LHCN-M2 (cell line): ENCODE measurements around the gene BAHD1. TPM values are rescaled to one million over a fixed set of nuclear protein-coding genes. Genes with fewer than 3 reads are reported as not detected.
A peak's percentile ranks its signal among the peaks of the same experiment; 100 is the strongest.

Experiments
- DNase-seq: peaks from one replicate; pipeline ENCODE4 v3.0.0-alpha.2; 2012; ENCODE audit warnings: low read depth
- polyA plus RNA-seq: library from polyadenylated mRNA; unstranded; fragments of >200 nt; gene quantifications from one replicate; pipeline ENCODE4 v1.2.1, GENCODE V29; 2012; ENCODE audit warnings: missing spikeins
- total RNA-seq: library from RNA; depleted of rRNA; stranded (reverse); fragments of >200 nt; gene quantifications from 2 replicates; pipeline ENCODE4 v1.2.3, GENCODE V29; 2014; rRNA removed

BAHD1 gene
- total RNA-seq, result 8.3 TPM in 2 replicates
- 9.4 TPM for polyA plus RNA-seq

DNA sequence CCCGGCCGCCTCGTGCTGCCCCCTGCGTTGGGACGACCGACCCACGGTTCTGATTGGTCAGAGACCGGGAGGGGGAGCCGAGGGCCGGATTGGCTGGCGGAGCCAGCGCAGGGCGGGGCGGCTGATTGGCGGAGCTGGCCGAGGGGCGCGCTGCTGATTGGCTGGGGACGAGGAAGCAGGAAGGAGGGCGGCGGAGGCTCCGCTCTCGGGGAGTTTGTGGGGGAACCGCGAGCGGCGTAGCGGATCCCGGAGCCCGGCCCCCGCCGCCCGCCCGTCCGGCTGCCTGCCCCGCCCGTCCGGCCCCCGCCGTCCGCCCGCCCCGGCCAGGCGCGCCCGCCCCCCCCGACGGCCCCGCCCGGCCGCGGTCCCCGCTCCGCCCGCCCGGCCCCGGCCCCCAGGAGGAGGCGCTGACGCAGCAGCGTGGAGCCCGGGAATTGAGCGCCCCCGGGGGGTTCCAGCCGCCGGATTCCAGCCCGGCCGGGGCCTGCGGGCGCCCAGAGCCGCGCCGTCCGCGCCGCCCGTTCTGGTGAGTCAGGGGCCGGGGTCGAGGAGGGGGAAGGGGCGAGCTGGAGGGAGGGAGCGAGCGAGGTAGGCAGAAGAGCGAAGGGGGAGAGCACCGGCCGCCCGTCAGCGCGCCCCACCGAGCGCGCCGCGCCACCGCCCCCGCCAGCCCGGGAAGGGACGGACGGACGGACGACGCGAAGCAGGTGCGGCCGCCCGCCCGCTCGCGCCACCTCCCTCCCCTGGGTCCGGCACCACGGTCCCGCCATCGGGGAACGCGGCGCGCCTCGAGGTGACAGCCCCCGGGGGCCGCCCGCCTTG is at the start of gene BAHD1:
Gene BAHD1 (plus strand): TSS at position 211 of the 822 bp plus-strand sequence. CDS start 17,512 bp downstream, outside the sequence.
- peak; percentile 90 for DNase-seq

GRCh38 chr15:40392986-40393948 is 47.5 kb upstream of the BAHD1 start:
- DNase-seq, result no peak

DNA sequence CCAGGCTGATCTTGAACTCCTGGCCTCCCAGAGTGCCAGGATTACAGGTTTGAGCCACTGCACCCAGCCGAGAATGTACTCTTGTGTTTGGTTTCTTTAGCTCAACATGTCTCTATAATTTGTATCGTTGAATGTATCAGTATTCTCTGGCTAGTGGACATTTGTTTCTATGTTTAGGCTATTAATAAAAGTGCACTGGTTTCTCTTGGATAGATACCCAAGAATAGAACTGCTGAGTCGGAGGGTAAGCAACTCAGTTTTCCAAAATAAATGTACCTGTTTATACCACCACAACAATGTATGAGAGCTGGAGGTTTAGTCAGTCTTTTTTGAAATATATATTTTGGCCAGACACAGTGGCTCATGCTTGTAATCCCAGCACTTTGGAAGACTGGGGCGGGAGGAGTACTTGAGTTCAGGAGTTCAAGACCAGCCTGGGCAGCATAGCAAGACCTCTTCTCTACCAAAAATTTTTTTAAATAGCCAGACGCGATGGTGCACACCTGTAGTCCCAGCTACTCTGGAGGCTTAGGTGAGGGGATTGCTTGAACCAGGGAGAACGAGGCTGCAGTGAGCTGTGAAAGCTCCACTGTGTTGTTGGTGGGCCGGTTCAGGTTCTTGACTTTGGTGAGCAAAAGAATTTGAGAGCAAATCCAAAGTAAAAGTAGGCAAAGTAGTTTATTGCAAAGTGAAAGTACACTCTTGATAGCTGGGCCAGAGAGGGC is 42.9 kb upstream of the BAHD1 start:
- no peak for DNase-seq

DNA sequence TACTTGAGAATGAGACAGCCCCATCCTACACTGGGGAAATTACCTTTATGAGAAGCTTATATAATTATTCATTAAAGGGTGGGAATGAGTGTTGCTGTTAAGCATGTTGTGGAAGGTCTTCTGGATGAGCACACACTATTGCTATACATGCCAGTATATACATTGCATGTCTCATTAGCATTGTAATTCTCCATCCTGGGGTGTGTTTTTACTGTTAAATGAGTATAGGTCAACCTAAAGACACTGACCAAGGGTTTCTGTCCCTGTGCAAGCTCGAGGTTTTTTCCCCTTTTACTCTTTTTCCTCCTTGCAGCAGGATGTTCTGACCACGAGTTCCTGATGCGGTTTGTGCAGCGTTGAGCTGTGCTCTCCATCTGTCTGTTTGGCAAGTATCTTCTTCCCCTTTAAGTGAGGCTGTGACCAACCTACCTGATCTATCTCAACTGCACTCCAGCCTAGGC is 42.3 kb upstream of the BAHD1 start:
- no peak for DNase-seq

DNA sequence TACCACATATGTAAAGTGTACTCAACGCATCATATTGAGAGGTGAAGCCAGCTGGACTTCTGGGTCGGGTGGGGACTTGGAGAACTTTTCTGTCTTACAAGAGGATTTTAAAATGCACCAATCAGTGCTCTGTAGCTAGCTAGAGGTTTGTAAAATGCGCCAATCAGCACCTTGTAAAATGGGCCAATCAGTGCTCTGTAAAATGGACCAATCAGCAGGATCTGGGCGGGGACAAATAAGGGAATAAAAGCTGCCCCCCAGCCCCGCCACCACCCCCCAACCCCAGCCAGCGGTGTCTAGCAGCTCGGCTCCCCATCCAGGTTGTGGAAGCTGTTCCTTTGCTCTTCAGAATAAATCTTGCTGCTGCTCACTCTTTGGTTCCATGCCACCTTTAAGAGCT is 41.4 kb upstream of the BAHD1 start:
- no peak for DNase-seq

DNA sequence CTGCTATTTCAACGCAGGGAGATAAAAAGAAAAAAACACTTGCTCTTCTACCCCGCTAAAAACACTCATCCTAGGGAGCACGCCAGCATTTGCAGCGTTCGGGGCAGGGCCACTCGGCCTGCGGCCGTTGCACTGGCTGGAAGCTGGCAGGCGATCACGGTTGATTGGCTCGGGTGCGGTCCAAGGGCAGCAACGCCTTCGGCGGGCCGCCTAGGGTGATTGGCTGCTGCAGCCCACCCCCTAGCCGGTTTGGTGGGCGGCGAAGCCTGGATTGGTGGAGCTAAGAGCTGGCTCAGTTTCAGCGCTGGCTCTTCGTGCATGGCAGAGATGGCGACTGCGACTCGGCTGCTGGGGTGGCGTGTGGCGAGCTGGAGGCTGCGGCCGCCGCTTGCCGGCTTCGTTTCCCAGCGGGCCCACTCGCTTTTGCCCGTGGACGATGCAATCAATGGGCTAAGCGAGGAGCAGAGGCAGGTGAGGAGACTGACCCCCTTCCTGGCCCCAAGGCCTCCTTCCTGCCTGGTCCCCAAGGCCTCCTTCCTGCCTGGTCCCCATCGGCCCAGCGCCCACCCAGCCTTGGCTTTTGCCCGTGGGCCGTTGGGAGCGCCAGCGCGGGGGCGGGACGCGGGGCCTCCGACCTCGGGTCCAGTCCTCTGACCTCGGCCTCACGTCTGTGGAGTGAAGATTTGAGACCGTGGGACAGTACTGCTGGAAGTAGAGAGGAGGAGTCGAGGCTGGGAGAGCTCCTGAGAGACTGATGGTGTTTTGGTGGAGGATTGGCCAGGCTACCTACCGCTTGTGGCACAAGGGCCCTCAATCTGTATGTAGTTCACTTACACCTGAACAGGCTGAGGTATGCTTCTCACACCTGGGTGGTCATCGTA is 35.0 kb upstream of the BAHD1 start, which contains the start of gene IVD:
Gene IVD (plus strand): TSS at position 295 of the 881 bp plus-strand sequence. CDS start 33 bp downstream, at position 328.
- peak; percentile 91 for DNase-seq

GRCh38 chr15:40407330-40407990 is 33.3 kb upstream of the BAHD1 start:
- no peak for DNase-seq

GRCh38 chr15:40409366-40409765 is 31.4 kb upstream of the BAHD1 start:
- DNase-seq, result no peak

GRCh38 chr15:40410476-40410875 is 30.3 kb upstream of the BAHD1 start:
- DNase-seq, result no peak

- DNase-seq, result no peak
Measured at GRCh38 chr15:40412095-40412759, 28.5 kb upstream of the BAHD1 start.

GRCh38 chr15:40413036-40413435 is 27.7 kb upstream of the BAHD1 start:
- no peak for DNase-seq

DNA sequence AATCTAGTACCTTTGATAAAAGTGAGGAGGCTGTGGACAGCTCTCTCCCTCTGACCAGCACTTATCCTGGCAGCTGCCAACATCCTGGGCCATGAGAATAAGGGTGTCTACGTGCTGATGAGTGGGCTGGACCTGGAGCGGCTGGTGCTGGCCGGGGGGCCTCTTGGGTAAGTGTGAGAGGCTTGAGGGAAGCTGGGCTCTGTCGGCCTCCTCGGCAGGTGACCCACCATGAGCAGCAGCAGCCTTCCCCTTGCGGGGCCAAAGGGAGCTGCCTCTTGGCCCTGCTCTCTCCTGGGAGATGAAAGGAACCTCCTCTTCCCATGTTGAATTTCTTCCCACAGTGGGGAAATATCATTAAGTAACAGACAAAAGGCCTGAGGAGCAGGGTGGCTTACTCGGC is 25.9 kb upstream of the BAHD1 start:
- DNase-seq, result no peak

DNA sequence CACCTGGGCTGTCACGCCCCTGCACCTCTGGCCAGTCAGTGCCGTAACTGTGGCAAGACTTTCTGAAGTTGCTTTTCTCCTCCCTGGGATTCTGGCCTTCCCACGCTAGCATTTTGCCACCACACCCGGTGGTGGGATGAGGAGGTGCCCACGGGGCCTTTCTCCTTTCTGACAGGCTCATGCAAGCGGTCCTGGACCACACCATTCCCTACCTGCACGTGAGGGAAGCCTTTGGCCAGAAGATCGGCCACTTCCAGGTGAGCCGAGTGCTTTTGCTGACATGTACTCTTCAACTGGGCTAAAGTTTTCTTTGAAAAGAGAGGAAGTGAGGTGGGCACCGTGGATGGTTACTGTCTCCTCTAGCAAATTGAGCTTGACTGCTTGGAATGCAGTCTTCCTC is 25.5 kb upstream of the BAHD1 start:
- no peak for DNase-seq

GRCh38 chr15:40416056-40416455 is 24.7 kb upstream of the BAHD1 start:
- no peak for DNase-seq

GRCh38 chr15:40418126-40418525 is 22.6 kb upstream of the BAHD1 start:
- DNase-seq, result no peak

DNA sequence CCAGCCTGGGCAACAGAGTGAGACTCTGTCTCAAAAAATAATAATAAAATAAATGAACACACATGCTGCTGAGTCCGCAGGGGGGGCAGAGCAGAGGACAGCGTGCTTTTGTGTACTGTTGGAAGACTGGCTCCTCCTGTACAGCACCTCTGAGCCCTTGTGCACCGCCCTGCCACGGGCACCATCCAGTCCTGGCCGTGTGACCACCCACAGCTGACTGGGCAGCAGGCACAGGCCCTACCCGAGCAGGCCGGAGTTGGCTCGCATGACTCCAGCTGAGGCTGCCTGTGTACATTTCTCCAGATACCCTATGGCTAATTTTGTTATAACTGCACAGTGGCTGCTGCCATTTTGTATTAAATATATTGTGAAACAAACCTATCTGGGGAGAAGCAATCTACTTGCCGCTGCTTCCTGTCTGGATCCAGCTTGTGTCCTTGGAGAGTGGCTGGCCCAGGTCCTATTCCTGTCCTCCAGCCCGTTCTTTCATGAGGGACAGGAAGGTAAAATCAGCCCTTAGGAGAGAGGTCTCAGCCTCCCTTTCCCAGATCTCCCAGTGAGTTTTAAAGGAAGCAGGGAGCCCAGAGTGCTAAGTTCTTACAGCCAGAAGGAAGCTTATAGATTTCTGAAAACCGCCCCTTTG is 20.6 kb upstream of the BAHD1 start:
- no peak for DNase-seq

DNA sequence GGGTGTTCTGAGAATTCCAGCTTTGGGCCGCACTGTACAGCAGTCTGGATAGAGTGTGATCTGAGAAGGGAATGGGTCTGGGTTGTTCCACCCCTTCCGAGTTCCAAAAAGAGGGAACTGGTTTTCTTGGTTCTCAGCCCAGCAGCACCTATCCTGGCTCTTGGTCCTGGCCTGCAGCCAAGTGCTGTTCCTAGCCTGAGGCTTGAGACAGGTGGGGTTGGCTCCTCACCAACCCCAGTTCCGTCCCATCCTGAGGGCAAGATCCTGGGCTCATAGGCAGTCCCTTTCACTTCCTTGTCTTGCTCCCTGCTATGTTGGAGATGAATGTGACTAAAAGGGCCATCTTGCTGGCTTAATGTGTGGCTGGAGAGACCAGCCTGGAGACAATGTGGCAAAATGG is 20.0 kb upstream of the BAHD1 start:
- DNase-seq, result no peak

GRCh38 chr15:40421246-40422157 is 19.3 kb upstream of the BAHD1 start:
- peak; percentile 48 for DNase-seq
